KMS-11 (cell line): ENCODE data around the gene ACTN4.
"Not testable (repeated sequence)": the region's sequence is repeated elsewhere in the genome, so short reads cannot be mapped to it uniquely, and the experiment has no call there.

ENCODE experiments used
- H2AFZ ChIP-seq: fragments of 200-600 bp; sonication (generic); 2 replicates; pipeline ENCODE4 v1.6.1; 2016; ENCODE audit warnings: antibody characterized with exemption, mixed run types, low read depth
- H3K27ac ChIP-seq: fragments of 200-600 bp; sonication (generic); 2 replicates; pipeline ENCODE4 v1.6.1; 2016; ENCODE audit warnings: mild to moderate bottlenecking, mixed run types
- H3K27me3 ChIP-seq: fragments of 200-600 bp; sonication (generic); 2 replicates; pipeline ENCODE4 v1.6.1; 2017; ENCODE audit warnings: mild to moderate bottlenecking, low read depth, mixed run types, moderate library complexity; ENCODE audit not compliant: insufficient read depth
- H3K36me3 ChIP-seq: fragments of 200-600 bp; sonication (generic); 2 replicates; pipeline ENCODE4 v1.6.1; 2017; ENCODE audit warnings: mild to moderate bottlenecking, mixed run types; ENCODE audit not compliant: insufficient read depth
- H3K4me1 ChIP-seq: fragments of 200-600 bp; sonication (generic); 2 replicates; pipeline ENCODE4 v1.6.1; 2016; ENCODE audit warnings: mild to moderate bottlenecking, low read depth, mixed run types; ENCODE audit not compliant: poor library complexity, severe bottlenecking
- H3K4me2 ChIP-seq: fragments of 200-600 bp; sonication (generic); 2 replicates; pipeline ENCODE4 v1.7.0; 2016; ENCODE audit warnings: mild to moderate bottlenecking, mixed run types
- H3K4me3 ChIP-seq: fragments of 200-600 bp; sonication (generic); IDR thresholded peaks from 2 replicates; pipeline ENCODE4 v1.6.1; 2017; ENCODE audit warnings: low read depth, low read length, mixed read lengths; ENCODE audit not compliant: insufficient read depth
- H3K79me2 ChIP-seq: fragments of 200-600 bp; sonication (generic); 2 replicates; pipeline ENCODE4 v1.6.1; 2016; ENCODE audit warnings: low read depth, mixed run types; ENCODE audit not compliant: insufficient read depth
- H3K9ac ChIP-seq: fragments of 200-600 bp; sonication (generic); 2 replicates; pipeline ENCODE4 v1.6.1; 2016; ENCODE audit warnings: mild to moderate bottlenecking, mixed run types
- H4K20me1 ChIP-seq: fragments of 200-600 bp; sonication (generic); 2 replicates; pipeline ENCODE4 v1.6.1; 2016; ENCODE audit warnings: mild to moderate bottlenecking, mixed run types; ENCODE audit not compliant: insufficient read depth
- TF ChIP-seq, protein P1 (sequence below): fragments of 200-600 bp; sonication (generic); conservative IDR thresholded peaks from 2 replicates; pipeline ENCODE4 v1.6.1; 2017; ENCODE audit warnings: low read depth, mild to moderate bottlenecking, antibody characterized with exemption, low read length, moderate library complexity, mixed read lengths

The ACTN4 gene

DNA sequence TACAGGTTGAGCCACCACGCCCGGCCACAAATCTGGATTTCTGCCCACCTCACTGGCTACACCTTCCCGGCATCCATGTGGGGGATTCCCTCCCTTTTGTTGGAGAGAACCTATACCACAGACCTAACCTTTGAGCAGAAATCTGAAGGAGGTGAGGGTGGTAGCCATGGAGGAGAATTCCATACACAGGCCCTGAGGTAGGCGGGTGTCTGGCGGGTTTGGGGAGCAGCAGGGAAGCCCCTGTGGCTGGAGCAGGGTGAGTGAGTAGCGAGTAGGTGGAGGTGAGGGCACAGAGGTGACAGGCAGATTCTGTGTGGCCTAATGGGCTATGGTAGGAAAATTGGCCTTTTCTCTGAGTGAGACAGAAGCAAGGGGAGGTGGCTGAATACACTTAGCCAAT, 17.9 kb upstream of the ACTN4 start:
- H3K79me2 ChIP-seq: no peaks in the 10 kb centered on the region
- no peak overlapping the region for H3K4me3 ChIP-seq
- TF ChIP-seq, protein P1, sequence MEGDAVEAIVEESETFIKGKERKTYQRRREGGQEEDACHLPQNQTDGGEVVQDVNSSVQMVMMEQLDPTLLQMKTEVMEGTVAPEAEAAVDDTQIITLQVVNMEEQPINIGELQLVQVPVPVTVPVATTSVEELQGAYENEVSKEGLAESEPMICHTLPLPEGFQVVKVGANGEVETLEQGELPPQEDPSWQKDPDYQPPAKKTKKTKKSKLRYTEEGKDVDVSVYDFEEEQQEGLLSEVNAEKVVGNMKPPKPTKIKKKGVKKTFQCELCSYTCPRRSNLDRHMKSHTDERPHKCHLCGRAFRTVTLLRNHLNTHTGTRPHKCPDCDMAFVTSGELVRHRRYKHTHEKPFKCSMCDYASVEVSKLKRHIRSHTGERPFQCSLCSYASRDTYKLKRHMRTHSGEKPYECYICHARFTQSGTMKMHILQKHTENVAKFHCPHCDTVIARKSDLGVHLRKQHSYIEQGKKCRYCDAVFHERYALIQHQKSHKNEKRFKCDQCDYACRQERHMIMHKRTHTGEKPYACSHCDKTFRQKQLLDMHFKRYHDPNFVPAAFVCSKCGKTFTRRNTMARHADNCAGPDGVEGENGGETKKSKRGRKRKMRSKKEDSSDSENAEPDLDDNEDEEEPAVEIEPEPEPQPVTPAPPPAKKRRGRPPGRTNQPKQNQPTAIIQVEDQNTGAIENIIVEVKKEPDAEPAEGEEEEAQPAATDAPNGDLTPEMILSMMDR: no peak
- H3K4me2 ChIP-seq: no peak overlapping the region
- no peak overlapping the region for H3K9ac ChIP-seq
- no peak overlapping the region for H2AFZ ChIP-seq
- peaks cover 10% of the 10 kb centered on the region; the same call in 1 of the 2 replicates for H3K36me3 ChIP-seq
- H3K4me1 ChIP-seq: no peaks in the 10 kb centered on the region
- H4K20me1 ChIP-seq: no peaks in the 10 kb centered on the region
- no peak overlapping the region for H3K27ac ChIP-seq
- H3K27me3 ChIP-seq: no peaks in the 10 kb centered on the region

DNA sequence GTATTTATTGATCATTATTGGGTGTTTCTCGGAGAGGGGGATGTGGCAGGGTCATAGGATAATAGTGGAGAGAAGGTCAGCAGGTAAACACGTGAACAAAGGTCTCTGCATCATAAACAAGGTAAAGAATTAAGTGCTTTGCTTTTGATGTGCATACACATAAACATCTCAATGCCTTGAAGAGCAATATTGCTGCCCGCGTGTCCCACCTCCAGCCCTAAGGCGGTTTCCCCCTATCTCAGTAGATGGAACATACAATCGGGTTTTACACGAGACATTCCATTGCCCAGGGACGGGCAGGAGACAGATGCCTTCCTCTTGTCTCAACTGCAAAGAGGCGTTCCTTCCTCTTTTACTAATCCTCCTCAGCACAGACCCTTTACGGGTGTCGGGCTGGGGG, 16.1 kb upstream of the ACTN4 start:
- not testable (repeated sequence) for H3K9ac ChIP-seq, H3K4me1 ChIP-seq, H3K27me3 ChIP-seq, H3K79me2 ChIP-seq, H3K27ac ChIP-seq, H3K4me3 ChIP-seq, H2AFZ ChIP-seq, H3K36me3 ChIP-seq, H4K20me1 ChIP-seq, H3K4me2 ChIP-seq

DNA sequence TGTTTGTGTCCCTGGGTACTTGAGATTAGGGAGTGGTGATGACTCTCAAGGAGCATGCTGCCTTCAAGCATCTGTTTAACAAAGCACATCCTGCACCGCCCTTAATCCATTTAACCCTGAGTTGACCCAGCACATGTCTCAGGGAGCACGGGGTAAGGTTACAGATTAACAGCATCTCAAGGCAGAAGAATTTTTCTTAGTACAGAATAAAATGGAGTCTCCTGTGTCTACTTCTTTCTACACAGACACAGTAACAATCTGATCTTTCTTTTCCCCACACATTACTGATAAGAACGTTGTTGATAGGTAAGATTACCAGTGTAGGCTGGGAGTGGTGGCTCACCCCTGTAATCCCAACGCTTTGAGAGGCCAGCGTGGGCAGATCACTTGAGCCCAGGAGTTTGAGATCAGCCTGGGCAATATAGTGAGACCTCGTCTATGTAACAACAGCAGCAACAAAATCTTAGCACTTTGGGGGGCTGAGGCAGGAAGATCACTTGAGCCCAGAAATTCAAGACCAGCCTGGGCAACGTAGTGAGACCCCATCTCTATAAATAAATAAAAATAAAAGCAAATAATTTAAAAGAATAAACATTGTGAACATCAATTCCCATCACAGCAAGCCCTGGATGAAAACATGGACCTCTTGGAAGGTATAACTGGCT, 15.5 kb upstream of the ACTN4 start:
- not testable (repeated sequence) for H2AFZ ChIP-seq, H3K36me3 ChIP-seq, H4K20me1 ChIP-seq, H3K27ac ChIP-seq, H3K27me3 ChIP-seq, H3K79me2 ChIP-seq, H3K4me2 ChIP-seq, H3K9ac ChIP-seq, H3K4me3 ChIP-seq
- H3K4me1 ChIP-seq: peaks cover 14% of the 10 kb centered on the region

DNA sequence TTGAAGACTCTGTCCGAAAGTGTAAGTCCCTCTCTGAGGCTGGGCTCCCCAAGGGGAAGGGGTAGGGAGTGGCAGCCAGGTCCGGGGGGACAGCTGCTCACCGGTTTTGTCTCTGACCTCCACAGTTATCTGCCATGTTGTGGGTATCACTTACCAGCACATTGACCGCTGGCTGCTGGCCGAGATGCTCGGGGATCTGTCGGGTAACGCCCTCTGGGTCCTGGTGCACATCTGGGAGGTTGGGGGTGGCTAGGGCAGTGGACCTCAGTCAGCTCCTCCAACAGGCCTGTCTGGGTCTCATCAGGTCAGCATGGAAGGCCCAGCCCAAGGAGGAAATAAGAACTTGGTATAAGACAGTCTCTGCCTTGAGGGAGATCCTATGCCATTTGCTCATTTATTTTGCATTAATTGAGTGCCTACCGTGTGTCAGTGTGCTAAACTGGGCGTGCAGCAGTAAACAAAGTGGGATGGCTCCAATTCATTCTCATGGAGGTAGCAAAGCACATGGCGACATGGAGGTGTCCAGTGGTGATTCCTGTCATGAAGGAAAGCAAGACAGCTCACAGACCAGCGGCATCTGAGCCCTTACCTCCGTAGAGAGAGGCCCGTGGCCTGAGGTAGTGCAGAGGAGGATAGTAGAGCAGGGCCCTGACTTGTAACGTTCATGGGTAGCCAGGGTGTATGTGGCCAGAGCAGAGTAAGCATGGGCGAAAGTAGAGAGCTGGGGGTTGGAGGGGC, 14.8 kb upstream of the ACTN4 start:
- H3K79me2 ChIP-seq: no peaks in the 10 kb centered on the region
- no peak overlapping the region for H3K4me2 ChIP-seq
- no peak overlapping the region for H3K4me3 ChIP-seq
- H3K4me1 ChIP-seq: peaks cover 15% of the 10 kb centered on the region
- H2AFZ ChIP-seq: no peak overlapping the region
- no peaks in the 10 kb centered on the region for H4K20me1 ChIP-seq
- TF ChIP-seq, protein P1: no peak
- no peaks in the 10 kb centered on the region for H3K27me3 ChIP-seq
- H3K27ac ChIP-seq: no peak overlapping the region
- no peaks in the 10 kb centered on the region for H3K36me3 ChIP-seq
- H3K9ac ChIP-seq: no peak overlapping the region

DNA sequence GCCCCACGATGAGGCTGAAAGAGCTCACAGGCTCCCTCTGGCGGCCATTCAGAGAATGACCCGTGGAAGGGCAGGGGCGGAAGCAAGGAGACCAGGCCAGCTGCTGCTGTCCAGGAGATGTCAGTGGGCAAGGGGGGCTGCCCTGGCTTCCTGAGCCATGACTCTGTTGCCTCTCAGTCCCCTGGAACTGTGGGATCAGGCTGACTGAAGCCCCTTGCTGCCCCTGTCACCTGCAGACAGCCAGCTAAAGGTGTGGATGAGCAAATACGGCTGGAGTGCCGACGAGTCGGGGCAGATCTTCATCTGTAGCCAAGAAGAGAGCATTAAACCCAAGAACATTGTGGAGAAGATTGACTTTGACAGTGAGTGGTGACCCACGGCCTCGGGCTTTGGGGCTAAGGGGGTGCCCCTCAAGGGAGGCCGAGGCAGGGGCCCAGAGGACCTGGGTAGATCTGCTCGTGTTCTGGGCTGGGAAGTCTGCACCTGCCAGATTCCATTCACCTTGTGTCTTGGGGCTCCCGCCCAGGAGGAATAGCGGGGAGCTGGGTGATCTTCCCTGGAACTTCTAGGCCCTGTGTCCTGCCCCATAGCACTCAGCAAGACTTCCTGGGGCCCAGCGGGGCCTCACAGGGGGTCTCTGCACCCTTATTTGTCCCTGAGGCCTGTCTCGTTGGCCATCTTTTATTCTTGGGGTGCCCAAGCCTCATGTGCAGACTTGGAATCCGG, 12.5 kb upstream of the ACTN4 start:
- Histone ChIP-seq H2AFZ (no peak overlapping the region), H3K27ac (no peak overlapping the region), H3K4me2 (no peak overlapping the region), H3K9ac (no peak overlapping the region), H3K4me3 (no peak overlapping the region), H3K27me3 (no peaks in the 10 kb centered on the region), H3K79me2 (no peaks in the 10 kb centered on the region), H3K4me1 (peaks cover 15% of the 10 kb centered on the region), H3K36me3 (no peaks in the 10 kb centered on the region), H4K20me1 (no peaks in the 10 kb centered on the region)
- TF ChIP-seq, protein P1: peak; percentile 92
